GM18508 (cell line): ENCODE measurements around the gene MZT2B.
A peak's percentile ranks its signal among the peaks of the same experiment; 100 is the strongest.
"Not testable (repeated sequence)": the region's sequence is repeated elsewhere in the genome, so short reads cannot be mapped to it uniquely, and the experiment has no call there.

Experiments used
- ATAC-seq: cut with Tn5 transposase; IDR thresholded peaks from one replicate; pipeline ENCODE4 v1.9.1; 2021; ENCODE audit warnings: moderate number of reproducible peaks; ENCODE audit not compliant: insufficient read depth, unreplicated experiment

The MZT2B gene

GRCh38 chr2:130169163-130169562, 12.9 kb upstream of the MZT2B start:
- not testable (repeated sequence) for ATAC-seq

- ATAC-seq = no peak
These were observed 12.2 kb upstream of the MZT2B start for GRCh38 chr2:130169896-130170295.

- ATAC-seq = not testable (repeated sequence)
These were observed 7.2 kb upstream of the MZT2B start for GRCh38 chr2:130174866-130175265.

- not testable (repeated sequence) for ATAC-seq
These were observed 1.4 kb upstream of the MZT2B start for GRCh38 chr2:130180404-130181324.

- peak; percentile 40 for ATAC-seq
These were observed 660 bp upstream of the MZT2B start, which contains the start of gene SMPD4 for GRCh38 chr2:130181325-130181879. Gene SMPD4, minus strand, starts transcription at chr2:130181602. Its CDS starts 5,010 bp downstream, at chr2:130176592.

GRCh38 chr2:130182826-130183511, 907 bp downstream of the MZT2B start:
- peak; percentile 5 for ATAC-seq

- ATAC-seq = no peak
These were observed 1.7 kb downstream of the MZT2B start for GRCh38 chr2:130183512-130184373.

GRCh38 chr2:130185436-130185835, 3.4 kb downstream of the MZT2B start:
- no peak for ATAC-seq

- ATAC-seq = no peak
These were observed 3.8 kb downstream of the MZT2B start for GRCh38 chr2:130185896-130186295.

GRCh38 chr2:130186391-130186790, 4.3 kb downstream of the MZT2B start:
- ATAC-seq = no peak

- ATAC-seq = no peak
These were observed 5.2 kb downstream of the MZT2B start for GRCh38 chr2:130187268-130187667.

- not testable (repeated sequence) for ATAC-seq
These were observed 6.1 kb downstream of the MZT2B start for GRCh38 chr2:130187859-130188792.

- ATAC-seq = not testable (repeated sequence)
These were observed 6.9 kb downstream of the MZT2B start for GRCh38 chr2:130188958-130189357.

- ATAC-seq = no peak
These were observed 8.2 kb downstream of the MZT2B start for GRCh38 chr2:130190237-130190636.

GRCh38 chr2:130191319-130191718, 9.3 kb downstream of the MZT2B start:
- not testable (repeated sequence) for ATAC-seq

- not testable (repeated sequence) for ATAC-seq
These were observed 10.4 kb downstream of the MZT2B start for GRCh38 chr2:130192451-130192850.

GRCh38 chr2:130193824-130194223, 11.8 kb downstream of the MZT2B start:
- ATAC-seq = not testable (repeated sequence)

- ATAC-seq = not testable (repeated sequence)
These were observed 13.1 kb downstream of the MZT2B start for GRCh38 chr2:130195089-130195635.

GRCh38 chr2:130196052-130196451, 14.0 kb downstream of the MZT2B start:
- not testable (repeated sequence) for ATAC-seq
